ENCODE results near the gene ZEB1.
A peak's percentile ranks its signal among the peaks of the same experiment; 100 is the strongest.
"Not testable (repeated sequence)": the region's sequence is repeated elsewhere in the genome, so short reads cannot be mapped to it uniquely, and the experiment has no call there.

ZEB1 gene

DNA sequence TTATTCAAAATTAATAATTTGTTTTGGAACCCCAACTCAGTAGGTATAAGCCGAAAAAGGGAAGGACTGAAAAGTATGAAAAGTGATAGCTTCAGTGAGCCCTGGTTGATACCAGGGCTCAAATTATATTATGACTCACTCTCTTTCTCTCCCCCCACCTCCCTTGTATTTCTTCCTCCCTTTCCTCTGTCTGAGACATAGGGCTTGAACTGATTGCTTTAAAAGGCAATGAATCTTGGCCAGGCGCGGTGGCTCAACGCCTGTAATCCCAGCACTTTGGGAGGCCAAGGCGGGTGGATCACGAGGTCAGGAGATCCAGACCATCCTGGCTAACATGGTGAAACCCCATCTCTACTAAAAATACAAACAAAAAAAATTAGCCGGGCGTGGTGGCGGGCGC is 108.3 kb downstream of the ZEB1 start:
- not testable (repeated sequence) for FAIRE-seq

DNA sequence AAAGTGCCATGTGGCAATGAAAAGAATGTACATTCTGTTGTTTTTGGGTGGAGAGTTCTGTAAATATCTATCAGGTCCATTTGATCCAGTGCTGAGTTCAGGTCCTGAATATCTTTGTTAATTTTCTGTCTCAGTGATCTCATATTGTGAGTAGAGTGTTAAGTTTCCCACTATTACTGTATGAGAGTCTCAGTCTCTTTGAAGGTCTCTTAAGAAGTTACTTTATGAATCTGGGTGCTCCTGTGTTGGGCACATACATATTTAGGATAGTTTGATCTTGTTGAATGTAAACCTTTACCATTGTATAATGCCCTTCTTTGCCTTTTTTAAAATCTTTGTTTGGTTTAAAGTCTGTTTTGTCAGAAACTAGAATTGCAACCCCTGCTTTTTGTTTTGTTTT is 109.5 kb downstream of the ZEB1 start:
- FAIRE-seq, result not testable (repeated sequence)

DNA sequence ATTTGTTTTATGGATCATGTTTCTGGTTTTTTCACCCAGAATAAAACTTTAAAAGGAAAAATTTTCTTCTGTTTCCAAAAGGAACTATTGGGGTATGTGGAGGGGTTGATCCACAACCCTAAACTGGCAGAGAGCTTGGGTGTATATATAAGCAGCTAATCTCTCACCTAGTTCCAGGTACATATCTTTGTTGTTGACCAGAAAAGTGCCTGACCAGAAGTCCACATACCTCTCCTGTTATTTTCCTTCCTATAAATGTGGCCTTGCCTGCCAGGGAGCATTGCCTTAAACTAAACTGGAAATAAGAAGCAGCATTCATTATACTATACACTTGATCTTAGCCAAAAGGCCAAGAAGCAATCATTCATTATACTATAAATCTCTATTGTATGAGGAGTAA is 112.0 kb downstream of the ZEB1 start:
- FAIRE-seq, result no peak

- FAIRE-seq, result no peak
These were observed 118.9 kb downstream of the ZEB1 start for GRCh38 chr10:31437959-31438358.

DNA sequence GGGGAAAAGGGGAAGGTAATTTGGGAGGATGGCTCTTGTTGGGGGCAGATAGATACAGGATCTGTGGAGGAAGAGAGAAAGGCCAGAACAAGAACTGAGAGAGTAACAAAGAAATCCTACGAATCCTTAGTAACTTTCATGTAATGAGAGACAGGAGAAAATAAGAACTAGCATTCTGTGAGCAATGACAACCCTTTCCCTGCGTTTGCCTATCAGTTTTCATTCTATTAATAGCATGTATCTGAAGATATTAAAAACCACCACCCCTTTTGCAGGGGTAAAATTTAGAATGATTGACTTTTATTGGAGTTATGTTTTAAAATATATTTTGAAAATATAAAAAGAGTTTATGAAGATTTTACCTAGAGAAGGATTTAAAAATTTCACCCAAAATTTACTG is 132.8 kb downstream of the ZEB1 start:
- FAIRE-seq, result no peak

- no peak for FAIRE-seq
These were observed 137.5 kb downstream of the ZEB1 start for GRCh38 chr10:31456468-31456867.

DNA sequence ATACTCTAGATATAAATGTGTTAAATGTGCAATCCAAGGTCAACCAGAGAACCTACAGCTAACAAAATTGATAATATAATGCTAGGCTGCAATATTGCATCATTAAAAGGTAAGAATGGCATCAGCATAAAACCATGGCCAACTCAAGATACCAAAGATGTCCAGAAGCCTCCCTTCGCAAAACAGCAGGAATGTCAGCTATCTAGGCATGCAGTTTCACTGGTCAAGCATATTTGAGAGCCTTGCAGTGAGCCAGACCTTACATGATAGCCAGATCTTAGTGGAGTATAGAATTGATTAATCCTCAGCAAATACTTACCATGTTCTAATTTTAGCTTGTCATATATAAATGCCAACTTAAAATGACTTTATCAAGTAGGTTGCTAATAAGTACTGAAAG is 138.8 kb downstream of the ZEB1 start:
- no peak for FAIRE-seq

DNA sequence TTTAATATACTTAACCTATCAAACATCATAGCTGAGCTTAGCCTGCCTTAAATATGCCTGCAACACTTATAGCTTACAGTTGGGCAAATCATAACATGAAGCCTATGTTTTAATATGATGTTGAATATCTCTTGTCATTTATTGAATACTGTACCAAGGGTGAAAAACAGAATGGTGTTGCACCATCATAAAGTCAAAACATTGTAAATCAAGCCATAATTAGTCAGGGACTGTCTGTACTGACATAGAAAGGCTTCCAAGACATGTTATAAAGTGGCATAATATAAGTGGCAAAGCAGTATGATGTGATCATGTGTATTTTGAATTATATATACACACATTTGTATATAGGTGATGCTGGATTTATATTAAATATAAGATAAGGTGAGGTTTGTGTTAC is 140.0 kb downstream of the ZEB1 start:
- FAIRE-seq, result no peak

GRCh38 chr10:31460242-31460641 is 141.2 kb downstream of the ZEB1 start:
- FAIRE-seq, result peak; percentile 64

- FAIRE-seq, result no peak
These were observed 145.5 kb downstream of the ZEB1 start for GRCh38 chr10:31464552-31464951.

- peak; percentile 94 for FAIRE-seq
These were observed 147.3 kb downstream of the ZEB1 start for GRCh38 chr10:31466313-31466712.

DNA sequence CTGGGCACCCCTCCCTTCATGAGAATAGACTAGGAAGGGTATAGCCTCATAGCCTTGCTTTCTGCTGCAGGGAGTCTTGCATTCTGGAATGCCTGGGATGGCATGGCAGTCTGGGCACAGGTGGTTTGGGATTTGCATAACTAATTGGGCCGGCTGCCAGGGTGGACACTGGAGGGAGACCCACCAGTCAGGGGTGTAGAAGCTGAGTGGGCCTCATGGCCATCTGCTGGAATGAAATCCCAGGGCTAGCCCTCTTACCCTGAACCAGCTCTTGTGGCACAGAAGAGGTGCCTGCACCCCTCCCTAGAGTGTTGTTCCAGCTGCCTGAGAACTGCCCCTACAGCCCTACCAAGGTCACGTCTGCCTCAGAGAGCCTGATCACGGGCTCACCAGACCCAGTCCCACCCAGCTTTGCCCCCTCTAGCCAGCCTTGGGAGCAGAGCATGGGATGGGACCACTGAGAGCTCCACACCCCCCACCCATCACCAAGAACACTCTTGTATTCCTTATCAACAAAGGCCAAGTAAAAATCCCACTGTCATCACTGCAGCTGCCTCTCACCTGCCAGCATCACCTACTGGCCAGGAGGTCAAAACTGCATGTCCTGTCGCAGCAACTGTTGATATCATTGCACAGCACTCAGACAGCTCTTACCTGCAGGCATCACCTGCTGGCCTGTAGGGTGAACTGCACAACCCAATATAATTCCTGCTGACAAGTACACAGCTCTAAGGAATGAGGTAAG is 148.9 kb downstream of the ZEB1 start:
- FAIRE-seq, result no peak

DNA sequence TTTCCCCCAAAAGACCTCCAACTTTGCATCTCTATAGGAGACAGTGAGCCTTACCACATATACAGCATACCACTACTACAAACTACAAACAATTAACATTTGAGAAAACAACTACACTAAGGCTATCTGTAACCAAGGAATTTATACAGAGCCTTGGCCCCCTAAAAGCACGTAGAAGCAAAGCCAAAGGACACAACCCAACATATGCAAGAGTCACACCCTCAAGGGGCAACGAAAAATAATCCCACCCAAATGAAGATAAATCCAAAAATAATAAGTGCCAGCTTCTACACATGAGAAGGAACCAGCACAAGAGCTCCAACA is 149.5 kb downstream of the ZEB1 start:
- FAIRE-seq, result no peak

DNA sequence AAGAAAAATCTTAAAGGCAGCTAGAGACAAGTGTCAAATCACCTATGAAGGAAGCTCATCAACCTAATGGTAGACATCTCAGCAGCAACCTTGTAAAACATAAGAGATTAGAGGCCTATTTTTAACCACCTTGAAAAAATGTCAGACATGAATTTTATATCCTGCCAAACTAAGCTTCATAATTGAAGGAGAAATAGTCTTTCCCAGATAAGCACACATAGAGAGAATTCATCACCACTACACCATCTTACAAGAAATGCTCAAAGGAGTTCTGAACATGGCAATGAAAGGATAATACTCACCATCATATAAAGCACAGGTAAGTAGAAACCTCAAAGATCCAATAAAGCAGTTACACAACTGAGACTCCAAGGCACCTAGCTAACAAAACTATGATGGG is 156.5 kb downstream of the ZEB1 start:
- FAIRE-seq, result no peak

DNA sequence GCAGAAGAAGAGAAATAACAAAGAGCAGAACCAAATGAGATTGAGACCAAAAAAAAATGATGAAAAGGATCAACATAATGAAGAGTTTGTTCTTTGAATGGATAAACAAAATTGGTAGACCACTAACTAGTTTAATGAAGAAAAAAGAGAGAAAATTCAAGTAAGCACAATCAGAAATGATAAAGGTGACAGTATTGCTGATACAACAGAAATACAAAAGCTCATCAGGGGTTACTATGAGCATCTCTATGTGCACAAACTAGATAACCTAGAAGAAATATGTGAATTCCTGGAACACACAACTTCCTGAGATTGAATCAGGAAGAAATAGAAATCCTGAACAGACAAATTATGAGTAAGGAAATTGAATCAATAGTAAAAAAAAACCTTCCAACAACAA is 157.1 kb downstream of the ZEB1 start:
- no peak for FAIRE-seq

- no peak for FAIRE-seq
These were observed 158.6 kb downstream of the ZEB1 start for GRCh38 chr10:31477584-31477983.

- FAIRE-seq, result peak; percentile 45
These were observed 160.7 kb downstream of the ZEB1 start for GRCh38 chr10:31479752-31480151.

GRCh38 chr10:31483546-31483945 is 164.5 kb downstream of the ZEB1 start:
- no peak for FAIRE-seq

- FAIRE-seq, result no peak
These were observed 165.6 kb downstream of the ZEB1 start for GRCh38 chr10:31484431-31485135.

- FAIRE-seq, result no peak
These were observed 172.0 kb downstream of the ZEB1 start for GRCh38 chr10:31490858-31491504.

- FAIRE-seq, result no peak
These were observed 188.4 kb downstream of the ZEB1 start for GRCh38 chr10:31507427-31507826.

- no peak for FAIRE-seq
These were observed 189.2 kb downstream of the ZEB1 start for GRCh38 chr10:31508234-31508633.

GRCh38 chr10:31508882-31509281 is 189.9 kb downstream of the ZEB1 start:
- no peak for FAIRE-seq

GRCh38 chr10:31509989-31510388 is 191.0 kb downstream of the ZEB1 start:
- FAIRE-seq, result no peak
